ENCODE data around the gene RGMA.
"Not testable (repeated sequence)": the region's sequence is repeated elsewhere in the genome, so short reads cannot be mapped to it uniquely, and the experiment has no call there.

RGMA gene

GRCh38 chr15:93065641-93066045, 23.4 kb downstream of the RGMA start:
- no peak for DNase-seq

DNA sequence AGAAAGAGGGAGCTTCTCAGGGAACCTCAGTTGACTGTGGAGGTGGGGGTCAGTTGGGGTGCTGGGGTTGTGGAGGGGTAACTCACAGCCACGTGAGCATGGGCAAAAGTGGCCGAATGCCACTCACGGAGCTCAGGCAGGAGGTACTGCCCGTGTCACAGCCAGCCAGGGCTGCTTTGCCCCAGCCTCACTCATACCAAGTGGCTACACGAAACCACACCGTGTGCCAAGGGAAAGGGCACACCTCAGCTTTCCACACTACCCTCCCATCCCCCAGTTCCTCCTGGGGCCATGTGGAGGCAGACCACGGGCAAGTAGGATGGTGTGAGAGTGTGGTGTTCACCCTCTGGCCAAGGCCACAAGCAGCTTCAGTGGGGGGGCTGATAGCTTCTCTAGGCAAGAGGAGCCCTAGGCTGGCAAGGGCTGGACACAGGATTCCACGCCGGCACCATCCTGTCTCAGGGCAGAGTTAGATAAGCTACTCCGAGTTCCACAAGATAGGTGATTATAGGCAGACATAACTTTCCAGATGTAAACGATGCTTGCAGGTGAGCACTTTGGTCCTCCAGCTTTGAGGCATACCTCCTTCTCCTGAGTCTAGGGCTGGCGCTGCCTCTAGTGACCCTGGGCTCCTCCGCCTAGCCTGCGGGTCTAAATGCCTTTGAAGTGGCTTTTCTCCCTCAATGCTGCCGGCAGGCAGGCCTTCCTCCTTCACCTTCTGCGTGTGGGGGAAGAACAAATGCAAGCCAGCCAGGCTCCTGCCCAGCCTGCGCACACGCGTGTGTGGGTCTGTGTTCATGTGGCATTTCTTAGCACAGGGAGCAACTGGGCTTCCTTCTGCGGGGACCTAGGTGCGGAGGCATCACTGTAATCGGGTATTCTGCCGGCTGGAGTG, 25.0 kb downstream of the RGMA start:
- no peak for DNase-seq

DNA sequence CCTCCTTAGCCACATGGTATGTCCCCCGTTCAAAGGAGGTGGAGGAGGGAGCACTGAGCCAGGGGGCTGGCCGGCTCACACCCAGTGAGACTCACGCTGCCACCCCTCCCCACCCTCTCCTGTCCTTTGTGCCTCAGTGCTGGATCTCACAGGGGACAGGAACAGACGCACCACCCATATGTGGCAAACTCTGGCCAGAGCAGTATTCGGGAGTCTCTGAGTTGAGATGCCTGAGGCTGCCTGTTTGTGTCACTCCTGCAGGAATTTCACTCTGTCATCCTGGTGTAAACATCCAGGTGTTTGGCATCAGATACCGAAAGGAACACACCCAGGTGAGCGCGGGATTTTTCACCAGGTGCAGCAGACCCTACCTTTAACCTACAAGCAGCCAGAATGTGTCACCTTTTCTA, 25.7 kb downstream of the RGMA start:
- no peak for DNase-seq

GRCh38 chr15:93062628-93063261, 26.3 kb downstream of the RGMA start:
- not testable (repeated sequence) for DNase-seq

GRCh38 chr15:93060336-93061248, 28.4 kb downstream of the RGMA start:
- no peak for DNase-seq

DNA sequence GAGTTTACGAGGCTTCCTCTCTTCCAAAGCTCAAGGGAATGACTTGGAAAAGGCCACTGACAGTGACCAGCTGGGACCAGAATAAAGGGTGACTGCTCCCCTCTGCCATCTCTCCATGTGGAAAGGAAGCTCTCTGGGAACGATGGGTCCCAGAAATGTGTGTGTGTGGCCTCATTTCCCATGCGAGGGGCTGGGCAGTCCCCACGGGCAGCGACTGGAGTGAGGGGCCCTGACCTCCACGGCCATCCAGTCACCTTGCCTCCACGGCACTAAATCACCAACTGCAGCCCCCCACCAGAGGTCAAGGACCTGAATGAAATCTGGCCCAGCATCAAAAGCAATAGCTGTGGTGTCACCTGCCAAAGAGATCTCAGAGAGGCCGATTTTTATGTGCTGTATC, 29.6 kb downstream of the RGMA start:
- no peak for DNase-seq

GRCh38 chr15:93058904-93059427, 30.0 kb downstream of the RGMA start:
- DNase-seq, result no peak

GRCh38 chr15:93058128-93058527, 30.9 kb downstream of the RGMA start:
- DNase-seq, result no peak

DNA sequence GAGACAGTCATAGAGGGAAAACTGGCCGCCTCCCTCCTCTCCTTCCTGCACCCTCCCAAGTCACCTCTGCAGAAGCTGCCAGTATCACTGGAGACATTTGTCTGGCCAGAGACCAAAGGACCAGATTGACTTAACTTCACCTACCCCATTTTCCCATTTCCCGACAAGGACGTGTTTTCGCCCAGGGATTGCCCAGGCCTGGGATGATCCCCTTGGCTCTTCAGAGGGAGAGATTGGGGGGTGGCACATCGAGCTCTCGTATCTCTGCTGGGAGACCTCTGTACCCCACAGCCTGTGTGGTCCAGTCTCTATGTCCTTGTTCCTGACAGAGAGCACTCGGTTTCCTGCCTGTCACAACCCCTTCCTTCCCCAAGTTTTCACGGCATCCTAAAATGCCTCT, 31.4 kb downstream of the RGMA start:
- DNase-seq, result no peak

GRCh38 chr15:93056836-93057235, 32.2 kb downstream of the RGMA start:
- no peak for DNase-seq

GRCh38 chr15:93055211-93055610, 33.8 kb downstream of the RGMA start:
- DNase-seq, result no peak

GRCh38 chr15:93052090-93052879, 36.7 kb downstream of the RGMA start:
- no peak for DNase-seq

GRCh38 chr15:93051236-93052089, 37.5 kb downstream of the RGMA start:
- no peak for DNase-seq

DNA sequence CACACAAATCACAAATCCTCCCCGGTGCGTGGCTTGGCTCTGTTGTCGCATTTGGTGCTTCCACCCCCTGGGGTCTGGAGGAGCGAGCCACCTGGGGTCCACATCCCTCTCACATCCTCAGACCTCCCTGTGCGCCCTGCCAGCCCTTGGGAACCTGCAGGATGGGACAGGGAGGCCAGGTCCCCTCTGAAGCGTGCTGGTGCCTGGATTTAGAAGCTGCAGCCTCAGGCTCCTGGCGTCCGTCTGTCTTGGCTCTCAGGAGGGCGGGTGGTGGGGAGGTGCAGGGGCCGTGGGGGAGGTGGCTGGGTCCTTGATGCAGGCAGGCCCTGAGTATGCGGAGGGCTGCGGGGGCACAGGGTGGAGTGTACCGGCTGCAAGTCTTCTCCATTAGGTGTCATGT, 38.4 kb downstream of the RGMA start:
- DNase-seq, result no peak

DNA sequence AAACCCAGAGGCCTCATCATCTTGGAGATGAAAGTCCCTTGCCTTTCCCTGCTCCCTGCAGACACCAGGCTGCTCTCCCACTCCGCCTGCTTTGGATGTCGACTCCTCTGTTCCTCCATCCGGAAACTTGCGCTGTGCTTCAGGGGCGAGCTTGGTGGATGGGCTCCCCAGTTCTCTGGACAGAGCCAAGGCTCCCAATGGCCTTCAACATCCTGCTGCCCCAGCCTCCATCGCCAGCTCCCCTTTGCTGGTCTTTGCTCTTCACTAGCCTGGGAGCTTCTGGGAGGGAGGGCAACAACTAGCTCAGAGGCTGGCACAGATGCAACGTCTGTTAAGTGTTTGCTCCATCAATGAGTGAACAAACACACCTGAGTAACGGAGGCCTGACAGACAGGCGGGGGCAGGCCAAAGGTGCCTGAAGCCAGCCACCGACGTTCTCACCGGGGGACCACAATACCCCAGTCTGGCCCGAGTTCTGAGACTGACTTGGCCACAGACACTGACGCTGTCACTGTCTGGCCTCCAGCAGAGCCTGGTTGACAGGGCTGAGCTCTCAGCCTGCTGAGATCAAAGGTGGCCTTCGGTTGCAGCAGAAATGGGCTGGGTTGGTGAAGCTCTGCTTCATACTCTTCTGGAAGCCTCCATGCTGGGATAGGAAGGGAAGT, 39.0 kb downstream of the RGMA start:
- peak in 1 of 2 experiments; percentile 15 for DNase-seq

- DNase-seq, result no peak
Measured at GRCh38 chr15:93049233-93049632, 39.8 kb downstream of the RGMA start.

- DNase-seq, result no peak
Measured at GRCh38 chr15:93048759-93049161, 40.3 kb downstream of the RGMA start.

- no peak for DNase-seq
Measured at GRCh38 chr15:93048426-93048721, 40.6 kb downstream of the RGMA start.

DNA sequence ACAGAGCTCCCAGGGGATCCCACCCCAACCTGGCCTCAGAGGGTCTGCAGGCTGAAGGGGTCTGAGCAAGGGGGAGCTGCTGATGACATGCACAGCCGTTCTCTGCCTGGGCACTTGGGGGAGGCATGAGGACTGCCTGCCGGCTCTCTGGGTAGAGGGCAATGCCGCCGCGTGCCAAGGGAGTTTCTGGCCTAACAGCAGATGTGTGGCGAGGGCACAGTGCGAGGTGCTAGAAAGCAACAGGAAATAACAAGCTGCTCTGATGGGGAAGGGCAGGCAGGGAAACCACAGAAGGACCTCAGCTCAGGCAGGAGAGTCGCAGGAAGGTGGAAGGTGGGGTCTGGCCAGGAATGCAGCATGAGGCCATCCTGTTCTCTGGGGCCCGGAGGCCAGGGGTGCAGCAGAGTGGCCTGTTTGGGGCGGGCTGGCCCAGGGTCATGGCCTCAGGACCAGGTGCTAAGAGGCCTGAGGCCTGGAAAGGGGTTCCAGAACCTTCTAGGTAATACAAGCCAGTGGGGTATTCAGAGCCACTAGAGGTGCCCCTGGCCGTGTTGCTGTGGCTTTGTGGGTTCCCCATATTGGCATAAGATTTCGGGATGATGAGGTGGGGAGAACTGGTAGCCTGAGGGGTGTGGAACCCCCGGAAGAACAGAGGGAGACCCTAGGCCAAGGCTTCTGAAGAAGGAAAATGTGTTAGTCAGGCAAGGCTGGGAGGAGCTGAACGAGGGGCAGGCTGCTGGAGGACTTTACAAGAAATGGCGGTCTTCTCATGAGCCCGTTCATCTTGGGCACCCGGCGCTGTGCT, 41.2 kb downstream of the RGMA start:
- no peak for DNase-seq

DNA sequence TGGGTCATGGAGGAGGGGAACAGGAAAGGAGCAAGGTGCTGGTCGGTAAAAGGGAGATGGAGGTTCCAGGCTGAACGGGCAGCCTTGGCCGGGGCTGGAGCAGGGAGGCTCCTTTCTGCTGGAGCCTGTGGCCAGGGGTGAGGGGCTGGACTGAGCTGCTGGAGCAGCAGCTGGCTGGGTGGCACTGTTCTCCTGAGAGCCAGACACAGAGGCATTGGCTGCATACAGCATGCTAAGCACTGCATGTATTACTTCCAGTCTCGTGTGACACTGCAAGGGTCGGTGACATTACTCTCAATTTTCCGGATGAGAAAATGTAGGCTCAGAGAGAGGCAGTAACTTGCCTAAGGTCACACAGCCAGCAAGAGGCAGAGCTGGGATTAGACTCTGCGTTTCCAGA, 42.3 kb downstream of the RGMA start:
- no peak for DNase-seq
